ENCODE measurements around the gene MRPL12.

DNA sequence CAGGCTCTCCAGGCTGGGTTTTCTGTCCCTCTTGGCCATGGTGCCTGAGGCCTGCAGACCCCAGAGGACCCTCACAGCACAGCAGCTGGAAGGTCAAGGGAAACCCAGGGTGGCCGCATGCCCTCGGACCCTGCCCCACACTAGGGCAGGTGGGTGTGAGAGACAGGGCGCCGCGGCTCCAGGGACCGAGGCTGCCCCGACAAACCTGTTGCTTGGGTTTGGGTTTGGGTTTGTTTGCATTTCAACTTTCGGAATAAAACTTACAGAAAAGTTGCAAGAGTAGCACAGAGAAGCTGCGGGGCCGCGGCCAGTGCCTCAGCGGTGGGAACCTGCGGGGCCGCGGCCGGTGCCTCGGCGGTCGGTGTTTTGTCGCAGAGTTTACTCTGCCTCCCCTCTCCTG is 11.6 kb upstream of the MRPL12 start:
- TF ChIP-seq CREB1 (CRISPR knock-in tag; IDR thresholded peaks at IDR 0.05; ENCODE audit: low read depth) (no peak), POLR2AphosphoS5 (IDR thresholded peaks at IDR 0.05; ENCODE audit: low read depth) (no peak), ZNF331 (CRISPR knock-in tag; IDR thresholded peaks at IDR 0.05; ENCODE audit: low read depth) (no peak), REST (IDR thresholded peaks at IDR 0.05; ENCODE audit: unreplicated experiment) (no peak), EZH2 (IDR thresholded peaks at IDR 0.05; ENCODE audit: low read depth, unreplicated experiment) (no peak), EZH2phosphoT487 (IDR thresholded peaks at IDR 0.05; ENCODE audit: unreplicated experiment) (no peak), ETS1 (IDR thresholded peaks at IDR 0.05) (no peak)
- TF ChIP-seq, protein P1, sequence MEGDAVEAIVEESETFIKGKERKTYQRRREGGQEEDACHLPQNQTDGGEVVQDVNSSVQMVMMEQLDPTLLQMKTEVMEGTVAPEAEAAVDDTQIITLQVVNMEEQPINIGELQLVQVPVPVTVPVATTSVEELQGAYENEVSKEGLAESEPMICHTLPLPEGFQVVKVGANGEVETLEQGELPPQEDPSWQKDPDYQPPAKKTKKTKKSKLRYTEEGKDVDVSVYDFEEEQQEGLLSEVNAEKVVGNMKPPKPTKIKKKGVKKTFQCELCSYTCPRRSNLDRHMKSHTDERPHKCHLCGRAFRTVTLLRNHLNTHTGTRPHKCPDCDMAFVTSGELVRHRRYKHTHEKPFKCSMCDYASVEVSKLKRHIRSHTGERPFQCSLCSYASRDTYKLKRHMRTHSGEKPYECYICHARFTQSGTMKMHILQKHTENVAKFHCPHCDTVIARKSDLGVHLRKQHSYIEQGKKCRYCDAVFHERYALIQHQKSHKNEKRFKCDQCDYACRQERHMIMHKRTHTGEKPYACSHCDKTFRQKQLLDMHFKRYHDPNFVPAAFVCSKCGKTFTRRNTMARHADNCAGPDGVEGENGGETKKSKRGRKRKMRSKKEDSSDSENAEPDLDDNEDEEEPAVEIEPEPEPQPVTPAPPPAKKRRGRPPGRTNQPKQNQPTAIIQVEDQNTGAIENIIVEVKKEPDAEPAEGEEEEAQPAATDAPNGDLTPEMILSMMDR (conservative IDR thresholded peaks at IDR 0.05; ENCODE audit: low read depth in 2 of 2) = no peak

All from GM23338 (cell line).